Renal pelvis (tissue), 4 donors: ENCODE measurements around the gene DENND1A. TPM values are rescaled to one million over a fixed set of nuclear protein-coding genes. Genes with fewer than 3 reads are reported as not detected.

Experiments used
- DNase-seq: peaks from one replicate; pipeline ENCODE4 v3.0.0-alpha.2; 2013
- polyA plus RNA-seq, 3 donors: library from polyadenylated mRNA; unstranded; fragments of 120-200 nt; gene quantifications; one replicate each; pipeline ENCODE4 v1.2.1, GENCODE V29; 2013; ENCODE audit not compliant: insufficient read length in 3 of 3

DENND1A gene
- polyA plus RNA-seq, 3 donors: 21.6 to 23.3 (median 22.8) TPM

GRCh38 chr9:123866497-123866896 lies 63.4 kb downstream of the DENND1A start:
- no peak for DNase-seq

GRCh38 chr9:123865226-123866000 lies 64.5 kb downstream of the DENND1A start:
- DNase-seq: no peak

GRCh38 chr9:123864251-123864650 lies 65.7 kb downstream of the DENND1A start:
- no peak for DNase-seq

- DNase-seq: peak; percentile 49
Observed at GRCh38 chr9:123863164-123863855, 66.6 kb downstream of the DENND1A start.

GRCh38 chr9:123861756-123862120 lies 68.2 kb downstream of the DENND1A start:
- no peak for DNase-seq

- no peak for DNase-seq
Observed at GRCh38 chr9:123861086-123861755, 68.7 kb downstream of the DENND1A start.

GRCh38 chr9:123860603-123861002 lies 69.3 kb downstream of the DENND1A start:
- DNase-seq: peak; percentile 16

GRCh38 chr9:123852403-123852802 lies 77.5 kb downstream of the DENND1A start:
- DNase-seq: no peak

- no peak for DNase-seq
Observed at GRCh38 chr9:123851851-123852250, 78.1 kb downstream of the DENND1A start.

GRCh38 chr9:123848447-123849085 lies 81.4 kb downstream of the DENND1A start:
- DNase-seq: no peak

GRCh38 chr9:123846966-123847365 lies 83.0 kb downstream of the DENND1A start:
- DNase-seq: no peak

GRCh38 chr9:123843703-123844102 lies 86.2 kb downstream of the DENND1A start:
- DNase-seq: no peak

GRCh38 chr9:123835821-123836220 lies 94.1 kb downstream of the DENND1A start:
- no peak for DNase-seq

GRCh38 chr9:123834889-123835562 lies 94.9 kb downstream of the DENND1A start:
- DNase-seq: peak; percentile 21

- peak; percentile 15 for DNase-seq
Observed at GRCh38 chr9:123834218-123834888, 95.6 kb downstream of the DENND1A start.

- no peak for DNase-seq
Observed at GRCh38 chr9:123832858-123833650, 96.9 kb downstream of the DENND1A start.

GRCh38 chr9:123832176-123832575 lies 97.8 kb downstream of the DENND1A start:
- DNase-seq: no peak

GRCh38 chr9:123828449-123828848 lies 101.5 kb downstream of the DENND1A start:
- no peak for DNase-seq

GRCh38 chr9:123825342-123826060 lies 104.4 kb downstream of the DENND1A start:
- DNase-seq: no peak
